ENCODE data around the gene LGALS7.
"Not testable (repeated sequence)": the region's sequence is repeated elsewhere in the genome, so short reads cannot be mapped to it uniquely, and the experiment has no call there.

Gene LGALS7

GRCh38 chr19:38770949-38771275 lies 2.4 kb downstream of the LGALS7 start:
- DNase-seq (ENCODE audit: low spot score) = not testable (repeated sequence)

GRCh38 chr19:38770228-38770948 lies 2.9 kb downstream of the LGALS7 start:
- not testable (repeated sequence) for DNase-seq (ENCODE audit: low spot score)

- DNase-seq (ENCODE audit: low spot score) = no peak
Observed at GRCh38 chr19:38769635-38770211, 3.6 kb downstream of the LGALS7 start.

GRCh38 chr19:38766276-38767047 lies 6.9 kb downstream of the LGALS7 start:
- no peak for DNase-seq (ENCODE audit: low spot score)

- no peak for DNase-seq (ENCODE audit: low spot score)
Observed at GRCh38 chr19:38765214-38765613, 8.1 kb downstream of the LGALS7 start.

- DNase-seq (ENCODE audit: low spot score) = no peak
Observed at GRCh38 chr19:38763795-38764220, 9.5 kb downstream of the LGALS7 start.

GRCh38 chr19:38761884-38762389 lies 11.4 kb downstream of the LGALS7 start:
- DNase-seq (ENCODE audit: low spot score) = not testable (repeated sequence)

GRCh38 chr19:38760805-38761517 lies 12.4 kb downstream of the LGALS7 start:
- DNase-seq (ENCODE audit: low spot score) = not testable (repeated sequence)

- DNase-seq (ENCODE audit: low spot score) = no peak
Observed at GRCh38 chr19:38759590-38760003, 13.7 kb downstream of the LGALS7 start.

GRCh38 chr19:38754196-38754595 lies 19.1 kb downstream of the LGALS7 start:
- not testable (repeated sequence) for DNase-seq (ENCODE audit: low spot score)

GRCh38 chr19:38753783-38754182 lies 19.5 kb downstream of the LGALS7 start:
- DNase-seq (ENCODE audit: low spot score) = not testable (repeated sequence)

- DNase-seq (ENCODE audit: low spot score) = no peak
Observed at GRCh38 chr19:38745316-38745715, 28.0 kb downstream of the LGALS7 start.

- no peak for DNase-seq (ENCODE audit: low spot score)
Observed at GRCh38 chr19:38744874-38745273, 28.4 kb downstream of the LGALS7 start.

- DNase-seq (ENCODE audit: low spot score) = no peak
Observed at GRCh38 chr19:38744298-38744681, 29.0 kb downstream of the LGALS7 start, which contains the start of gene CAPN12. TSS of gene CAPN12 (minus strand) at chr19:38744474. CDS start at chr19:38744165, 309 bp downstream.

- DNase-seq (ENCODE audit: low spot score) = no peak
Observed at GRCh38 chr19:38743394-38744297, 29.7 kb downstream of the LGALS7 start.

- no peak for DNase-seq (ENCODE audit: low spot score)
Observed at GRCh38 chr19:38742906-38743305, 30.4 kb downstream of the LGALS7 start.

GRCh38 chr19:38742296-38742695 lies 31.0 kb downstream of the LGALS7 start:
- DNase-seq (ENCODE audit: low spot score) = no peak

- DNase-seq (ENCODE audit: low spot score) = no peak
Observed at GRCh38 chr19:38741670-38742069, 31.6 kb downstream of the LGALS7 start.

GRCh38 chr19:38740932-38741331 lies 32.4 kb downstream of the LGALS7 start:
- no peak for DNase-seq (ENCODE audit: low spot score)

- DNase-seq (ENCODE audit: low spot score) = no peak
Observed at GRCh38 chr19:38740257-38740592, 33.1 kb downstream of the LGALS7 start.

Measured in RKO (cell line).